Kidney (tissue), 14 donors: ENCODE results near the gene CCDC88C. TPM values are rescaled to one million over a fixed set of nuclear protein-coding genes. Genes with fewer than 3 reads are reported as not detected.

ENCODE experiments used
- DNase-seq, 5 donors: peaks; one replicate each; pipeline ENCODE4 v3.0.0-alpha.2; 2013 to 2020
- FAIRE-seq: peaks from 2 replicates; lab custom pipeline; 2012; peaks lifted over from hg19 to GRCh38; lab: Jason Lieb, UNC
- H3K27ac ChIP-seq, 2 donors: one replicate each; pipeline ENCODE4 v1.7.0; 2013; ENCODE audit warnings: low read depth in 2 of 2, low read length in 2 of 2, inconsistent platforms in 1 of 2
- H3K27me3 ChIP-seq: one replicate; pipeline ENCODE4 v1.7.1; 2013; ENCODE audit warnings: low read length, inconsistent platforms; ENCODE audit not compliant: control insufficient read depth, insufficient read depth
- H3K36me3 ChIP-seq, 3 donors: one replicate each; pipeline versions ENCODE4 v1.7.0 to v1.7.1; 2013; ENCODE audit warnings: low read length in 3 of 3, control low read depth in 1 of 3, inconsistent platforms in 1 of 3; ENCODE audit not compliant: insufficient read depth in 3 of 3, control insufficient read depth in 2 of 3
- H3K4me1 ChIP-seq, 3 donors: one replicate each; pipeline versions ENCODE4 v1.7.0 to v1.7.1; 2013; ENCODE audit warnings: low read length in 3 of 3, inconsistent platforms in 1 of 3, low read depth in 1 of 3; ENCODE audit not compliant: control insufficient read depth in 2 of 3, insufficient read depth in 2 of 3
- H3K4me3 ChIP-seq, 3 donors: one replicate each; pipeline versions ENCODE4 v1.7.0 to v1.8.1; 2013; ENCODE audit warnings: low read length in 3 of 3, control low read depth in 1 of 3, inconsistent platforms in 1 of 3
- H3K9ac ChIP-seq, 3 donors: one replicate each; pipeline versions ENCODE4 v1.7.0 to v1.7.1; 2013; ENCODE audit warnings: low read length in 3 of 3, control low read depth in 1 of 3, inconsistent platforms in 1 of 3
- H3K9me3 ChIP-seq, 3 donors: one replicate each; pipeline versions ENCODE4 v1.7.0 to v1.7.1; 2013; ENCODE audit warnings: low read length in 3 of 3, control low read depth in 1 of 3, inconsistent platforms in 1 of 3; ENCODE audit not compliant: control insufficient read depth in 2 of 3, insufficient read depth in 1 of 3
- CTCF ChIP-seq: IDR thresholded peaks from 3 replicates; pipeline ENCODE4 v1.5.1; 2012; ENCODE audit warnings: mild to moderate bottlenecking, moderate library complexity, borderline replicate concordance; ENCODE audit not compliant: insufficient read depth; ENCODE audit errors: extremely low read depth
- intact Hi-C: fragments of 100-400 bp; cut with DNase I; formaldehyde crosslinking; loops from one replicate; pipeline ENCODE4 v1.11.1; 2022
- polyA plus RNA-seq: library from polyadenylated mRNA; stranded (reverse); fragments of 350-450 nt; fragmentation: Illumina TruSeq; extraction: RNeasy Lipid Tissue Mini Kit (QIAGEN cat#74804); gene quantifications from one replicate; pipeline ENCODE4 v1.2.3, GENCODE V29; 2014; ENCODE audit warnings: low read depth, low replicate concordance; ENCODE audit not compliant: insufficient read depth
- total RNA-seq: library from RNA; stranded (reverse); fragmentation: NEBNext Ultra II Directional; extraction: Animal tissue kit (Norgen Biotek cat#: 25700); gene quantifications from one replicate; pipeline ENCODE4 v1.2.1, GENCODE V29; 2021
- donor health status: control.
- donor health status: control.
- donor health status: control.
- donor health status: control.
- donor health status: control.
- donor health status: DM: yes; HTN: yes; CAD: no.
- donor health status: Normal renal cell carcinoma (clear cell type).

Gene CCDC88C
- total and polyA plus RNA-seq, 2 donors from 2014 or later, result 6.6 to 32.8 TPM

GRCh38 chr14:91231446-91231845 lies 186.2 kb downstream of the CCDC88C start:
- Histone ChIP-seq H3K4me3 (no peak overlapping the region), H3K27ac (no peak overlapping the region), H3K4me1 (peaks cover 0 to 2% (median 0%) of the 10 kb centered on the region in 3 donors), H3K27me3 (no peaks in the 10 kb centered on the region), H3K9me3 (peaks cover 0 to 8% (median 0%) of the 10 kb centered on the region in 3 donors), H3K36me3 (peaks cover 0 to 3% (median 2%) of the 10 kb centered on the region in 3 donors), H3K9ac (no peak overlapping the region)
- DNase-seq, result no peak
- FAIRE-seq, result no peak
- intact Hi-C loops, result no loop called here
- no peak for TF ChIP-seq CTCF

GRCh38 chr14:91230397-91231035 lies 187.1 kb downstream of the CCDC88C start:
- Histone ChIP-seq H3K27me3 (no peaks in the 10 kb centered on the region), H3K36me3 (peaks cover 0 to 3% (median 2%) of the 10 kb centered on the region in 3 donors), H3K9ac (no peak overlapping the region), H3K27ac (no peak overlapping the region), H3K9me3 (peaks cover 0 to 8% (median 0%) of the 10 kb centered on the region in 3 donors), H3K4me1 (peaks cover 0 to 2% (median 0%) of the 10 kb centered on the region in 3 donors), H3K4me3 (no peak overlapping the region)
- TF ChIP-seq CTCF, result no peak
- FAIRE-seq (no peak), DNase-seq (no peak)
- intact Hi-C loops, result no loop called here

- peaks cover 0 to 2% (median 0%) of the 10 kb centered on the region in 3 donors for H3K4me1 ChIP-seq
- peaks cover 0 to 8% (median 0%) of the 10 kb centered on the region in 3 donors for H3K9me3 ChIP-seq
- no peak overlapping the region for H3K4me3 ChIP-seq
- no peak overlapping the region for H3K27ac ChIP-seq
- DNase-seq (no peak), FAIRE-seq (no peak)
- intact Hi-C loops, result no loop called here
- no peak for TF ChIP-seq CTCF
- H3K36me3 ChIP-seq, result peaks cover 0 to 10% (median 8%) of the 10 kb centered on the region in 3 donors
- no peak overlapping the region for H3K9ac ChIP-seq
- H3K27me3 ChIP-seq, result no peaks in the 10 kb centered on the region
Observed at GRCh38 chr14:91229743-91230200, 187.8 kb downstream of the CCDC88C start.
